Smooth muscle cell (in vitro differentiated cells): ENCODE measurements around the gene SLC38A1. TPM values are rescaled to one million over a fixed set of nuclear protein-coding genes. Genes with fewer than 3 reads are reported as not detected.

Source experiments
- DNase-seq: peaks from one replicate; lab custom pipeline; 2025; ENCODE audit not compliant: unreplicated experiment; lab: John Stamatoyannopoulos, UW
- H2AFZ ChIP-seq: fragments of 200-600 bp; sonication (generic); 2 replicates; pipeline ENCODE4 v1.6.0; 2016; ENCODE audit warnings: antibody characterized with exemption, low read depth, mild to moderate bottlenecking
- H3F3A ChIP-seq: fragments of 200-600 bp; sonication (generic); 2 replicates; pipeline ENCODE4 v1.6.0; 2017; ENCODE audit warnings: antibody characterized with exemption, low read depth
- H3K27ac ChIP-seq: fragments of 200-600 bp; sonication (generic); 2 replicates; pipeline ENCODE4 v1.5.1; 2016; ENCODE audit warnings: low read depth, mild to moderate bottlenecking
- H3K27me3 ChIP-seq: fragments of 200-600 bp; sonication (generic); 2 replicates; pipeline ENCODE4 v1.6.1; 2016; ENCODE audit warnings: low read depth, mild to moderate bottlenecking
- H3K36me3 ChIP-seq: fragments of 200-600 bp; sonication (generic); 2 replicates; pipeline ENCODE4 v1.5.1; 2016; ENCODE audit warnings: low read depth
- H3K4me1 ChIP-seq: fragments of 200-600 bp; sonication (generic); 2 replicates; pipeline ENCODE4 v1.5.1; 2016; ENCODE audit warnings: low read depth
- H3K4me2 ChIP-seq: fragments of 200-600 bp; sonication (generic); 2 replicates; pipeline ENCODE4 v1.6.0; 2016; ENCODE audit warnings: mild to moderate bottlenecking
- H3K4me3 ChIP-seq: fragments of 200-600 bp; sonication (generic); 2 replicates; pipeline ENCODE4 v1.5.1; 2016; ENCODE audit warnings: mild to moderate bottlenecking
- H3K79me2 ChIP-seq: fragments of 200-600 bp; sonication (generic); 2 replicates; pipeline ENCODE4 v1.6.0; 2016; ENCODE audit warnings: low read depth, mild to moderate bottlenecking
- H3K9ac ChIP-seq: fragments of 200-600 bp; sonication (generic); 2 replicates; pipeline ENCODE4 v1.6.0; 2016; ENCODE audit warnings: low read depth
- H3K9me3 ChIP-seq: fragments of 200-600 bp; sonication (generic); replicated peaks from 2 replicates; pipeline ENCODE4 v1.5.1; 2016; ENCODE audit warnings: low read depth
- H4K20me1 ChIP-seq: fragments of 200-600 bp; sonication (generic); 2 replicates; pipeline ENCODE4 v1.6.0; 2016; ENCODE audit warnings: low read depth
- CTCF ChIP-seq: fragments of 200-600 bp; sonication (generic); IDR thresholded peaks from 2 replicates; pipeline ENCODE4 v1.5.1; 2017; ENCODE audit warnings: borderline replicate concordance, mild to moderate bottlenecking, antibody characterized with exemption; ENCODE audit not compliant: insufficient read depth, poor library complexity, severe bottlenecking
- WGBS: methylation state at CpG from one replicate; pipeline ENCODE4 v1.1.7; 2016; ENCODE audit warnings: low lambda C conversion rate; 5-methylcytosine and 5-hydroxymethylcytosine counted together
- polyA plus RNA-seq: library from polyadenylated mRNA; unstranded; fragments of >200 nt; fragmentation: Nextera tagmentation; extraction: Ambion mirVana; gene quantifications from 2 replicates; pipeline ENCODE4 v1.2.1, GENCODE V29; 2016
- total RNA-seq: library from RNA; depleted of rRNA; stranded (reverse); fragments of >200 nt; gene quantifications from 2 replicates; pipeline ENCODE4 v1.2.3, GENCODE V29; 2014

SLC38A1 gene
- total and polyA plus RNA-seq, 2 experiments from 2014 or later = 23.5 to 85.8 TPM

GRCh38 chr12:46244997-46245396 lies 23.8 kb downstream of the SLC38A1 start:
- no peaks in the 10 kb centered on the region for H3K36me3 ChIP-seq
- H3K4me2 ChIP-seq = no peak overlapping the region
- DNase-seq = no peak
- no peak overlapping the region for H3K27ac ChIP-seq
- no peak overlapping the region for H2AFZ ChIP-seq
- no peak for TF ChIP-seq CTCF
- H3K9me3 ChIP-seq = no peaks in the 10 kb centered on the region
- H3F3A ChIP-seq = no peaks in the 10 kb centered on the region
- peaks cover 84% of the 10 kb centered on the region for H3K79me2 ChIP-seq
- H3K27me3 ChIP-seq = no peaks in the 10 kb centered on the region
- peaks cover 35% of the 10 kb centered on the region for H4K20me1 ChIP-seq
- H3K4me3 ChIP-seq = no peak overlapping the region
- H3K9ac ChIP-seq = no peak overlapping the region
- no peaks in the 10 kb centered on the region for H3K4me1 ChIP-seq

GRCh38 chr12:46244273-46244915 lies 24.4 kb downstream of the SLC38A1 start:
- no peak overlapping the region for H3K27ac ChIP-seq
- no peak for DNase-seq
- no peaks in the 10 kb centered on the region for H3K27me3 ChIP-seq
- H3K9ac ChIP-seq = no peak overlapping the region
- no peaks in the 10 kb centered on the region for H3K9me3 ChIP-seq
- no peaks in the 10 kb centered on the region for H3K36me3 ChIP-seq
- 100% methylated on average over 1 of the region's 1 CpG for WGBS
- H2AFZ ChIP-seq = no peak overlapping the region
- no peaks in the 10 kb centered on the region for H3K4me1 ChIP-seq
- H3K79me2 ChIP-seq = peaks cover 84% of the 10 kb centered on the region
- H3K4me3 ChIP-seq = no peak overlapping the region
- H3K4me2 ChIP-seq = no peak overlapping the region
- no peaks in the 10 kb centered on the region for H3F3A ChIP-seq
- H4K20me1 ChIP-seq = peaks cover 32% of the 10 kb centered on the region
- no peak for TF ChIP-seq CTCF

GRCh38 chr12:46242569-46242968 lies 26.3 kb downstream of the SLC38A1 start:
- no peak for TF ChIP-seq CTCF
- peaks cover 86% of the 10 kb centered on the region for H3K79me2 ChIP-seq
- DNase-seq = no peak

GRCh38 chr12:46240436-46240835 lies 28.4 kb downstream of the SLC38A1 start:
- no peak for TF ChIP-seq CTCF
- no peak overlapping the region for H3K9ac ChIP-seq
- 83% methylated on average over 7 of the region's 7 CpGs for WGBS
- H4K20me1 ChIP-seq = peaks cover 44% of the 10 kb centered on the region
- H3K79me2 ChIP-seq = peaks cover 83% of the 10 kb centered on the region
- H2AFZ ChIP-seq = no peak overlapping the region
- no peak for DNase-seq
- no peaks in the 10 kb centered on the region for H3K36me3 ChIP-seq
- H3K27ac ChIP-seq = peak overlapping the region; percentile 29
- H3K4me2 ChIP-seq = no peak overlapping the region
- no peak overlapping the region for H3K4me3 ChIP-seq
- no peaks in the 10 kb centered on the region for H3K4me1 ChIP-seq
- no peaks in the 10 kb centered on the region for H3K27me3 ChIP-seq
- no peaks in the 10 kb centered on the region for H3F3A ChIP-seq
- H3K9me3 ChIP-seq = no peaks in the 10 kb centered on the region

More at GRCh38 chr12:46242569-46242968, 26.3 kb downstream of the SLC38A1 start:
- no peaks in the 10 kb centered on the region for H3F3A ChIP-seq
- H3K4me1 ChIP-seq = no peaks in the 10 kb centered on the region
- WGBS = 98% methylated on average over 2 of the region's 2 CpGs
- H3K4me2 ChIP-seq = no peak overlapping the region
- no peaks in the 10 kb centered on the region for H3K27me3 ChIP-seq
- H3K36me3 ChIP-seq = no peaks in the 10 kb centered on the region
- H3K9ac ChIP-seq = no peak overlapping the region
- no peak overlapping the region for H2AFZ ChIP-seq
- H3K9me3 ChIP-seq = no peaks in the 10 kb centered on the region
- H3K4me3 ChIP-seq = no peak overlapping the region
- H4K20me1 ChIP-seq = peaks cover 36% of the 10 kb centered on the region
- H3K27ac ChIP-seq = no peak overlapping the region
